Smooth muscle cell (in vitro differentiated cells): Measurements from ENCODE around the gene KLHL30. TPM values are rescaled to one million over a fixed set of nuclear protein-coding genes. Genes with fewer than 3 reads are reported as not detected.

Experiments used
- DNase-seq: peaks from one replicate; lab custom pipeline; 2025; ENCODE audit not compliant: unreplicated experiment; lab: John Stamatoyannopoulos, UW
- H2AFZ ChIP-seq: fragments of 200-600 bp; sonication (generic); 2 replicates; pipeline ENCODE4 v1.6.0; 2016; ENCODE audit warnings: antibody characterized with exemption, low read depth, mild to moderate bottlenecking
- H3F3A ChIP-seq: fragments of 200-600 bp; sonication (generic); 2 replicates; pipeline ENCODE4 v1.6.0; 2017; ENCODE audit warnings: antibody characterized with exemption, low read depth
- H3K27ac ChIP-seq: fragments of 200-600 bp; sonication (generic); 2 replicates; pipeline ENCODE4 v1.5.1; 2016; ENCODE audit warnings: low read depth, mild to moderate bottlenecking
- H3K27me3 ChIP-seq: fragments of 200-600 bp; sonication (generic); 2 replicates; pipeline ENCODE4 v1.6.1; 2016; ENCODE audit warnings: low read depth, mild to moderate bottlenecking
- H3K36me3 ChIP-seq: fragments of 200-600 bp; sonication (generic); 2 replicates; pipeline ENCODE4 v1.5.1; 2016; ENCODE audit warnings: low read depth
- H3K4me1 ChIP-seq: fragments of 200-600 bp; sonication (generic); 2 replicates; pipeline ENCODE4 v1.5.1; 2016; ENCODE audit warnings: low read depth
- H3K4me2 ChIP-seq: fragments of 200-600 bp; sonication (generic); 2 replicates; pipeline ENCODE4 v1.6.0; 2016; ENCODE audit warnings: mild to moderate bottlenecking
- H3K4me3 ChIP-seq: fragments of 200-600 bp; sonication (generic); 2 replicates; pipeline ENCODE4 v1.5.1; 2016; ENCODE audit warnings: mild to moderate bottlenecking
- H3K79me2 ChIP-seq: fragments of 200-600 bp; sonication (generic); 2 replicates; pipeline ENCODE4 v1.6.0; 2016; ENCODE audit warnings: low read depth, mild to moderate bottlenecking
- H3K9ac ChIP-seq: fragments of 200-600 bp; sonication (generic); 2 replicates; pipeline ENCODE4 v1.6.0; 2016; ENCODE audit warnings: low read depth
- H3K9me3 ChIP-seq: fragments of 200-600 bp; sonication (generic); replicated peaks from 2 replicates; pipeline ENCODE4 v1.5.1; 2016; ENCODE audit warnings: low read depth
- H4K20me1 ChIP-seq: fragments of 200-600 bp; sonication (generic); 2 replicates; pipeline ENCODE4 v1.6.0; 2016; ENCODE audit warnings: low read depth
- WGBS: methylation state at CpG from one replicate; pipeline ENCODE4 v1.1.7; 2016; ENCODE audit warnings: low lambda C conversion rate; 5-methylcytosine and 5-hydroxymethylcytosine counted together
- polyA plus RNA-seq: library from polyadenylated mRNA; unstranded; fragments of >200 nt; fragmentation: Nextera tagmentation; extraction: Ambion mirVana; gene quantifications from 2 replicates; pipeline ENCODE4 v1.2.1, GENCODE V29; 2016
- total RNA-seq: library from RNA; depleted of rRNA; stranded (reverse); fragments of >200 nt; gene quantifications from 2 replicates; pipeline ENCODE4 v1.2.3, GENCODE V29; 2014
- TF ChIP-seq, protein P1 (sequence below): fragments of 200-600 bp; sonication (generic); IDR thresholded peaks from 2 replicates; pipeline ENCODE4 v1.5.1; 2017; ENCODE audit warnings: borderline replicate concordance, mild to moderate bottlenecking, antibody characterized with exemption; ENCODE audit not compliant: insufficient read depth, poor library complexity, severe bottlenecking

Gene KLHL30
- total and polyA plus RNA-seq, 2 experiments from 2014 or later, result 0.31 TPM; not detected in 1

- Histone ChIP-seq H3K9ac (no peak overlapping the region), H4K20me1 (no peaks in the 10 kb centered on the region), H3K4me3 (no peak overlapping the region), H3F3A (no peaks in the 10 kb centered on the region), H3K27me3 (peaks cover 16% of the 10 kb centered on the region), H3K79me2 (no peaks in the 10 kb centered on the region), H3K9me3 (no peaks in the 10 kb centered on the region), H3K4me2 (no peak overlapping the region), H3K36me3 (no peaks in the 10 kb centered on the region), H3K4me1 (no peaks in the 10 kb centered on the region), H3K27ac (no peak overlapping the region), H2AFZ (no peak overlapping the region)
- WGBS, result 74% methylated on average over 19 of the region's 19 CpGs
- no peak for DNase-seq
- TF ChIP-seq, protein P1, sequence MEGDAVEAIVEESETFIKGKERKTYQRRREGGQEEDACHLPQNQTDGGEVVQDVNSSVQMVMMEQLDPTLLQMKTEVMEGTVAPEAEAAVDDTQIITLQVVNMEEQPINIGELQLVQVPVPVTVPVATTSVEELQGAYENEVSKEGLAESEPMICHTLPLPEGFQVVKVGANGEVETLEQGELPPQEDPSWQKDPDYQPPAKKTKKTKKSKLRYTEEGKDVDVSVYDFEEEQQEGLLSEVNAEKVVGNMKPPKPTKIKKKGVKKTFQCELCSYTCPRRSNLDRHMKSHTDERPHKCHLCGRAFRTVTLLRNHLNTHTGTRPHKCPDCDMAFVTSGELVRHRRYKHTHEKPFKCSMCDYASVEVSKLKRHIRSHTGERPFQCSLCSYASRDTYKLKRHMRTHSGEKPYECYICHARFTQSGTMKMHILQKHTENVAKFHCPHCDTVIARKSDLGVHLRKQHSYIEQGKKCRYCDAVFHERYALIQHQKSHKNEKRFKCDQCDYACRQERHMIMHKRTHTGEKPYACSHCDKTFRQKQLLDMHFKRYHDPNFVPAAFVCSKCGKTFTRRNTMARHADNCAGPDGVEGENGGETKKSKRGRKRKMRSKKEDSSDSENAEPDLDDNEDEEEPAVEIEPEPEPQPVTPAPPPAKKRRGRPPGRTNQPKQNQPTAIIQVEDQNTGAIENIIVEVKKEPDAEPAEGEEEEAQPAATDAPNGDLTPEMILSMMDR, result no peak
These were observed 16.7 kb downstream of the KLHL30 start for GRCh38 chr2:238155051-238155760.

- Histone ChIP-seq H3K79me2 (no peaks in the 10 kb centered on the region), H3K4me1 (no peaks in the 10 kb centered on the region), H3F3A (no peaks in the 10 kb centered on the region), H4K20me1 (no peaks in the 10 kb centered on the region), H3K27ac (no peak overlapping the region), H3K9me3 (no peaks in the 10 kb centered on the region), H3K4me2 (no peak overlapping the region), H3K9ac (no peak overlapping the region), H3K36me3 (no peaks in the 10 kb centered on the region), H3K27me3 (peaks cover 20% of the 10 kb centered on the region), H3K4me3 (no peak overlapping the region), H2AFZ (no peak overlapping the region)
- no peak for DNase-seq
- TF ChIP-seq, protein P1, result no peak
- 87% methylated on average over 18 of the region's 18 CpGs for WGBS
These were observed 17.6 kb downstream of the KLHL30 start for GRCh38 chr2:238155761-238156694.

DNA sequence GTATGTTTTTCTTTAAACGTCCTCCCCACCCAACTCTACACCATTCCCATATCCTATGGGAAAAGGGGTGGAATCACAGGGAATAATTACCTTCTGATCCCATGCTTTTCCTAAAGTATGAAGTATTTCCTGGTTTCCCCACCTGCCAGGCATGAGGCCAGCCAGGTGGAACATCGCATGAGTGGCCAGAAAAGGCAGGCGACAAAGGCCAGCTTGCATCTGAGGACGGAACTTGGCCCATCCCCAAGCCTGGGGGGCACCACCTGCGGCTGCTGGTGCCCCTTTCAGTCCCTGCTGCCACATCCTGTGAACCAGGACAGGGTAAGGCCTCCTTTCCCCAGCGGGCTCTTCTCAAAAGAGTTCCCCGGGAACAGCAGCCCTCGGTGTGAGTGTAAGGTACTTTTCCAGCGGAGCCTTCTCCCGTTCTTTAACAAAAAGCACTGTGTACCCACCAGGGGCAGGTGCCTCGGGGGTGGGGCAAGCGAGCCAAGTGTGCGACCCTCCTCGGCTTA is 19.1 kb downstream of the KLHL30 start:
- no peak overlapping the region for H3K9ac ChIP-seq
- DNase-seq, result no peak
- peaks cover 35% of the 10 kb centered on the region for H3K27me3 ChIP-seq
- no peak overlapping the region for H3K4me3 ChIP-seq
- TF ChIP-seq, protein P1, result no peak
- no peak overlapping the region for H2AFZ ChIP-seq
- H3K36me3 ChIP-seq, result no peaks in the 10 kb centered on the region
- H3K27ac ChIP-seq, result no peak overlapping the region
- no peaks in the 10 kb centered on the region for H3K4me1 ChIP-seq
- H3F3A ChIP-seq, result no peaks in the 10 kb centered on the region
- H3K4me2 ChIP-seq, result no peak overlapping the region
- H4K20me1 ChIP-seq, result no peaks in the 10 kb centered on the region
- no peaks in the 10 kb centered on the region for H3K79me2 ChIP-seq
- no peaks in the 10 kb centered on the region for H3K9me3 ChIP-seq
- WGBS, result 81% methylated on average over 14 of the region's 14 CpGs
